ENCODE results near the gene TGFBR3. TPM values are rescaled to one million over a fixed set of nuclear protein-coding genes. Genes with fewer than 3 reads are reported as not detected.

The TGFBR3 gene
- total and polyA plus RNA-seq, 9 donors: 92.4 to 442 (median 165) TPM

GRCh38 chr1:91768120-91768519, 117.8 kb downstream of the TGFBR3 start:
- 95 to 99% (median 97%) methylated on average over 4 of the region's 4 CpGs for WGBS, 3 donors
- Histone ChIP-seq H3K9me3 (no peaks in the 10 kb centered on the region), H3K27ac (no peak overlapping the region), H3K27me3 (no peaks in the 10 kb centered on the region), H3K4me3 (no peak overlapping the region), H3K36me3 (no peaks in the 10 kb centered on the region), H3K4me1 (ENCODE audit: insufficient read depth) (peaks cover 20% of the 10 kb centered on the region)
- no peak for DNase-seq
- no peak for TF ChIP-seq POLR2A (IDR thresholded peaks at IDR 0.05)
- TF ChIP-seq CTCF (IDR thresholded peaks at IDR 0.05): no peak
- intact Hi-C loops (cut with DNase I): no loop called here

- Histone ChIP-seq H3K4me3 (no peak overlapping the region), H3K9me3 (no peaks in the 10 kb centered on the region), H3K4me1 (ENCODE audit: insufficient read depth) (peaks cover 23% of the 10 kb centered on the region), H3K36me3 (no peaks in the 10 kb centered on the region), H3K27me3 (no peaks in the 10 kb centered on the region), H3K27ac (no peak overlapping the region)
- WGBS, 3 donors: 91% methylated on average over 5 of the region's 5 CpGs; no CpG with 5 or more reads in 1 of the 3 donors
- no peak for TF ChIP-seq POLR2A (IDR thresholded peaks at IDR 0.05)
- TF ChIP-seq EP300 (IDR thresholded peaks at IDR 0.05): no peak
- no peak for TF ChIP-seq CTCF (IDR thresholded peaks at IDR 0.05)
- DNase-seq: no peak
- intact Hi-C loops (cut with DNase I): no loop called here
These were observed 119.1 kb downstream of the TGFBR3 start for GRCh38 chr1:91766883-91767282.

GRCh38 chr1:91765880-91766443, 120.0 kb downstream of the TGFBR3 start:
- no peak for TF ChIP-seq EP300 (IDR thresholded peaks at IDR 0.05)
- no peak for TF ChIP-seq CTCF (IDR thresholded peaks at IDR 0.05)
- no peak for TF ChIP-seq POLR2A (IDR thresholded peaks at IDR 0.05)
- 67 to 75% (median 71%) methylated on average over 3 of the region's 3 CpGs for WGBS, 3 donors
- Histone ChIP-seq H3K27me3 (no peaks in the 10 kb centered on the region), H3K9me3 (no peaks in the 10 kb centered on the region), H3K36me3 (no peaks in the 10 kb centered on the region), H3K4me1 (ENCODE audit: insufficient read depth) (peaks cover 23% of the 10 kb centered on the region), H3K4me3 (no peak overlapping the region), H3K27ac (no peak overlapping the region)
- DNase-seq: no peak
- intact Hi-C loops (cut with DNase I): no loop called here

GRCh38 chr1:91765293-91765692, 120.7 kb downstream of the TGFBR3 start:
- no peak for DNase-seq
- TF ChIP-seq POLR2A (IDR thresholded peaks at IDR 0.05) (no peak), CTCF (IDR thresholded peaks at IDR 0.05) (no peak), EP300 (IDR thresholded peaks at IDR 0.05) (no peak)
- Histone ChIP-seq H3K27me3 (no peaks in the 10 kb centered on the region), H3K4me3 (no peak overlapping the region), H3K9me3 (no peaks in the 10 kb centered on the region), H3K27ac (no peak overlapping the region), H3K36me3 (no peaks in the 10 kb centered on the region), H3K4me1 (ENCODE audit: insufficient read depth) (peaks cover 23% of the 10 kb centered on the region)
- intact Hi-C loops (cut with DNase I): no loop called here
- 65 to 80% (median 73%) methylated on average over 4 of the region's 4 CpGs for WGBS, 3 donors
